GM20431 (cell line): ENCODE data around the gene WDR90.

Experiments used
- in situ Hi-C: fragments of 300-500 bp; cut with MseI, MboI; formaldehyde crosslinking; loops from one replicate; pipeline ENCODE4 v1.15.0; 2020; ENCODE audit warnings: low sequenced_read_pairs; ENCODE audit not compliant: unreplicated experiment

The WDR90 gene

GRCh38 chr16:674214-674881, 25.2 kb downstream of the WDR90 start:
- in situ Hi-C loops: no loop called here

- in situ Hi-C loops: no loop called here
These were observed 26.1 kb downstream of the WDR90 start, which contains the start of gene RHBDL1 for GRCh38 chr16:674968-675883. RHBDL1 (plus strand) TSS chr16:675671; CDS start chr16:675791, 120 bp downstream.

- in situ Hi-C loops: no loop called here
These were observed 26.9 kb downstream of the WDR90 start for GRCh38 chr16:675884-676564.

- in situ Hi-C loops: no loop called here
These were observed 27.4 kb downstream of the WDR90 start for GRCh38 chr16:676565-676902.

- in situ Hi-C loops: no loop called here
These were observed 27.7 kb downstream of the WDR90 start for GRCh38 chr16:676913-677312.

DNA sequence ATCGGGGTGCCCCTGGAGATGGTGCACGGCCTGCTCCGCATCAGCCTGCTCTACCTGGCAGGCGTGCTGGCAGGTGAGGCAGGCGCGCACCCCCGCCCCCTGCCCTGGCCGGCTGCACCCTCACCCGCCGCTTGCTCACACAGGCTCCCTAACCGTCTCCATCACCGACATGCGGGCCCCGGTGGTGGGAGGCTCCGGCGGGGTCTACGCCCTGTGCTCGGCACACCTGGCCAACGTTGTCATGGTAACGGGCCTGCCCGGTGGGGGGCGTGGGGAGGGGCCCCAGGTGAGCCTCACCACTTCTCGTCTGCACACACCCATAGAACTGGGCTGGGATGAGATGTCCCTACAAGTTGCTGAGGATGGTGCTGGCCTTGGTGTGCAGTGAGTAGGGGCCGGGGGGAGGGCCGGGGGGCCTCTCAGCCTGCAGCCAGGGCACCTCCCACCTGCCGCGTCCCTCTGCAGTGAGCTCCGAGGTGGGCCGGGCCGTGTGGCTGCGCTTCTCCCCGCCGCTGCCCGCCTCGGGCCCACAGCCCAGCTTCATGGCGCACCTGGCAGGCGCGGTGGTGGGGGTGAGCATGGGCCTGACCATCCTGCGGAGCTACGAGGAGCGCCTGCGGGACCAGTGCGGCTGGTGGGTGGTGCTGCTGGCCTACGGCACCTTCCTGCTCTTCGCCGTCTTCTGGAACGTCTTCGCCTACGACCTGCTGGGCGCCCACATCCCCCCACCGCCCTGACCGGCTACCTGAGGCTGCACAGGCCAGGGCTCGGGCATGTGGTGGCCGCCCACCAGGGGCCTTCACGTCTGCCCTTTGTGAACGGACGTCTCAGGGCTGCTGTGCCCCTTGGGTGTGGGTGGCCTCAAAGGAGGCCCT, 28.4 kb downstream of the WDR90 start:
- in situ Hi-C loops: no loop called here

DNA sequence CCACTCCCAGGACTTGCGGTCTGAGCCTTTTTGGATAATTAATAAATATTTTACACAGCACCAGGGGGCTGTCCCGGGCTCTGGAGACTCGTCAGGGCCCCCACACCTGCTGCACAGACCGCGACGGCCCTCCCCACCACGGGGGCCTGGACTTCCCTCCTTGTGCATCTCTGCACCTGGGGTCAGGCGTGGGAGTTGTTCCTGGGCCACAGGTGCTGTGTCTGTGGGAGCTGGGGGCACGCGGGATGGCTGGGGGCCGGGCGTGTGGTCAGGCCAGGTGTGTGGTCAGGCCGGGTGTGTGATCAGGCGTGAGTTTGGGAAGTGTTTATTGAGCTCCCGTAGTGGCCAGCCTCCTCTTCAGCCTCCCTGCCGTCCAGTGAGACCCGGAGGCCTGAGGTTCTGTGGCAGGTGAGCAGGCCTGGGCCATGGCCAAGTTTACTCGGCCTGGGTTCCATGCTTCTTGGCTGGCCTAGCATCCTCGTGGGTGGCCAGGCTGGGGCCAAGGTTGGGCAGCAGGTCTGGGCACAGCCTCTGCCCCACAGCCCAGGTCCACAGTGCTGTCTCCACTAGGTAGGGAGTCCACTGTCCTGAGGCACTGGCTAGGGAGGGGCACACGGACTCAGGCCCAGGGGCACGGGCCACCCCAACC, 29.2 kb downstream of the WDR90 start:
- in situ Hi-C loops: no loop called here

DNA sequence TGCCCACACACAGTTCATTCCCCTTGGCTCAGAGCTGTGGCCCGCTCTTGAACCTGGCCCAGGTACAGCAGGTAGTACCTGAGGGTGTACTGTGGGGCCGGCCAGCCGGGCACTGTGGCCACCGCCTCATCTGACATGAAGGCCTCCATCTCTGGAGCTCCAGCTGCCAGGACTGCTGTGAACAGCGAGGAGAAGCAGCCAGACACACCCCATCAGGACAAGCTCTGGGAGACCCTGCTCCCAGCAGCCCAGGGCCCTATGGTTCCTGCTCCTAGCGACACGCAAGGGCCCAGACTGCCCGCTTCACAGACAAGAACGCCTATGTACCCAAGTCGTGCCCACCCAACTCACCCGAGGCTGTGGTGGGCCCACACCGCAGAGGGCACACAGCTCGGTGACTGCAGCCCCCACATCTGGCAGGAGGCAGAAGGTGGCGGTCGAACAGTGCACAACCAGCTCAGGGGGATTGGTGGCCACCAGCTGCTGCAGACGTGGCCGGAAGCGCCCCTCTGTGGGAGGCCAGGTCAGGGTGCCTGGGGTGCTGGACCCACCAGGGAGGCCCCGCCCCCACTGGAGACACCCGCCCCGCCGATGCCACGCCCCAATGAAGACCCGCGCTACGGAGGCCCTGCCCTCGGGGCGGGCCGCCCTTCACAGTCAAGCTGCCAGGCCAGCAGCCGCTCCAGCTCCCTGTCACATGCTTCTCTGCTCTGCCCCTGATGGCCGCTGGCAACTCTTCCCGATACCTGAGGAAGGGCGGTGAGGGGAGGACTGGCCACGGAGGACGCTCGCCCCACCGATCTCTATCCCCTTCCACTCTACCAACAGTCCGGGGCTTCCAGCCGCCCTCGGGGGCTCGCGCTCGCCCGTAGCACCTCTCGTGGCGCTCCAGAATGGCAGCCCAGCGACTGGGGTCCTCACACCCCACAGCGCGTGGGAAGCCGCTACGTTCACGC, 30.0 kb downstream of the WDR90 start:
- in situ Hi-C loops: no loop called here

DNA sequence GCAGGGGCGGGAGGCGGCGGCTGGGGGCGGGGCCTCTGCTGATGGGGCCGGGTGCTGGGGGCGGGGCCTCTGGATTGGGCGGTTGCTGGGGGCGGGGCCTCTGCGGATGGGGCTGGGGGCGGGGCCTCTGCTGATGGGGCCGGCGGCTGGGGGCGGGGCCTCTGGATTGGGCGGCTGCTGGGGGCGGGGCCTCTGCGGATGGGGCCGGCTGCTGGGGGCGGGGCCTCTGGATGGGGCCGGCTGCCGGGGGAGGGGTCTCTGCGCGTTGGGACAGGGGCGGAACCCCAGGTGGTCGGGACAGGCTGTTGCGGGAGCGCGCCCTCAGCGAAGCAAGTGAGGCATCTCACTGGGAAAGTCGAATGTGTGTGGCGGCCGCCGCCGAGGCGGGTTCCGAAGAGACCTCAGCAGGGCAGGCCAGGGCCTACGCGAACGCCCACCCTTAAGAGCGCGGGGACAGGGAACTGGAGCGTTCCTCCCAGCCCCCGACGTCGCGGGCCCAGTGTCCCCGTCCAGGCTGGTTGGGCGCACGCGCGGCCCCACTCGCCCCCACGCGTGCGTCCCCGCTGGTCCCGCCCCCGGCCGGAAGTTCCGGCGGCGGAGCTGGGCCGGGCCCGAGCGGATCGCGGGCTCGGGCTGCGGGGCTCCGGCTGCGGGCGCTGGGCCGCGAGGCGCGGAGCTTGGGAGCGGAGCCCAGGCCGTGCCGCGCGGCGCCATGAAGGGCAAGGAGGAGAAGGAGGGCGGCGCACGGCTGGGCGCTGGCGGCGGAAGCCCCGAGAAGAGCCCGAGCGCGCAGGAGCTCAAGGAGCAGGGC, 30.9 kb downstream of the WDR90 start, which contains the start of gene STUB1:
Gene STUB1 (plus strand): TSS at position 597 of the 811 bp plus-strand sequence. CDS start 116 bp downstream, at position 713.
- in situ Hi-C loops: no loop called here

DNA sequence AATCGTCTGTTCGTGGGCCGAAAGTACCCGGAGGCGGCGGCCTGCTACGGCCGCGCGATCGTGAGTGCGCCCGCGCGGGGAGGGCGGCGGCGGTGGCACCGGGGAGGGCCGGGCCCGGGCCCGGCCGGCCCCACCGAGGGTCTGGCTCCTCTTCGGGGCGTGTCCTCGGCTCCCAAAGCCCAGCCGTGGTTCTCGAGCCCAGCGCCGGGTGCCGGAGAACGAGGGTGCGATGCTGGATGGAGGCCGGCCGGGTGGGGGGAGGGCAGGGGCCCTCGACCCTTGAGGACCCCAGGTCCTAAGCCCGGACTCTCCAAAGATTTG, 31.4 kb downstream of the WDR90 start:
- in situ Hi-C loops: no loop called here

- in situ Hi-C loops: no loop called here
These were observed 32.0 kb downstream of the WDR90 start for GRCh38 chr16:680967-681745.

DNA sequence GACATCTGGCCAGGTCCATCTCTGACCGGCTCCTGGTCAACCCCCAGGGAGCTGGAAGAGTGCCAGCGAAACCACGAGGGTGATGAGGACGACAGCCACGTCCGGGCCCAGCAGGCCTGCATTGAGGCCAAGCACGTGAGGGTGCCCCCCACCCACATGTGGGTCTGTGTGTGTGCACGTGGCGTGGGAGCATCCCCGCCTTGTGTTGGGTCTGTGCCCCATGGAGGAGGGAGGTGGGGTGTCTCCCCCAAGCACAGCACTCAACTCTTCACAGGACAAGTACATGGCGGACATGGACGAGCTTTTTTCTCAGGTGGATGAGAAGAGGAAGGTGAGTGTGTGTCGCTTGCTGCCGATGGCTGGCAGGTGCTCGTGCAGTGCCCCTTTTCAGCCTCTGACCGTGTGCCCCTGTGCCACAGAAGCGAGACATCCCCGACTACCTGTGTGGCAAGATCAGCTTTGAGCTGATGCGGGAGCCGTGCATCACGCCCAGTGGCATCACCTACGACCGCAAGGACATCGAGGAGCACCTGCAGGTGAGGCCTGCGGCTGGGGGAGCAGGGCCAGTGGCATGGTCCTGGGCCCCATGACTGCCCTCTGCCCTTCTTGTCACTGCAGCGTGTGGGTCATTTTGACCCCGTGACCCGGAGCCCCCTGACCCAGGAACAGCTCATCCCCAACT, 32.7 kb downstream of the WDR90 start:
- in situ Hi-C loops: no loop called here

DNA sequence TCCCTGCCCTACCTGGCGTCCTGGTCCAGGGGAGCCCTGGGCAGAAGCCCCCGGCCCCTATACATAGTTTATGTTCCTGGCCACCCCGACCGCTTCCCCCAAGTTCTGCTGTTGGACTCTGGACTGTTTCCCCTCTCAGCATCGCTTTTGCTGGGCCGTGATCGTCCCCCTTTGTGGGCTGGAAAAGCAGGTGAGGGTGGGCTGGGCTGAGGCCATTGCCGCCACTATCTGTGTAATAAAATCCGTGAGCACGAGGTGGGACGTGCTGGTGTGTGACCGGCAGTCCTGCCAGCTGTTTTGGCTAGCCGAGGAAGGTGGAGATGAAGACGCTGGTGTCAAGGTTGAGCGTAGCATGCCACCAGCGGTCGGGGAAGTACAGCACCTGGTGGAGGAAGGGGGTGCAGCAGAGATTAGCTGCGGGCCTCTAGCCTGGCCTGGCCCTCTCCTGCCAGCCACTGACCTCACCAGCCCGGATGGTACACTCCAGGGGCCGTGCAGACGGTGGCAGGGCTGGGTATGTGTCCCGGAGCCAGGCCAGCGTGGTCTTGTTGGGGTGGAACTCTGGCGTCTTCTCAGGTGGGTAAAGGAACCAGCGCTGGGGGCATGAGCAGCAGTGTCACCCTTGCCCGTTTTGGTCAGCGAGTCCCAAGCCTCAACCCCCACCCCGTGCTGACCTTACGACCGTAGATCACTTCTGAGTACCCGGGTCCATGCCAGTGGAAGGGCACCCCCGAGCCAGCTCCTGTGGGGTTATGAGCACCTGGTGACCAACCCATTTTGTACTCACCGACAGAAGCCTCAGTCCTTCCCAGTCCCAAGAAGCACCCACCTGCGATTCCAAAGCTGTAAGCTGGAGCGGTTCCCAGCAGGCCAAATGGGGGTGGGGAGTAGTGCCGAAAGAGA, 33.6 kb downstream of the WDR90 start:
- in situ Hi-C loops: no loop called here

DNA sequence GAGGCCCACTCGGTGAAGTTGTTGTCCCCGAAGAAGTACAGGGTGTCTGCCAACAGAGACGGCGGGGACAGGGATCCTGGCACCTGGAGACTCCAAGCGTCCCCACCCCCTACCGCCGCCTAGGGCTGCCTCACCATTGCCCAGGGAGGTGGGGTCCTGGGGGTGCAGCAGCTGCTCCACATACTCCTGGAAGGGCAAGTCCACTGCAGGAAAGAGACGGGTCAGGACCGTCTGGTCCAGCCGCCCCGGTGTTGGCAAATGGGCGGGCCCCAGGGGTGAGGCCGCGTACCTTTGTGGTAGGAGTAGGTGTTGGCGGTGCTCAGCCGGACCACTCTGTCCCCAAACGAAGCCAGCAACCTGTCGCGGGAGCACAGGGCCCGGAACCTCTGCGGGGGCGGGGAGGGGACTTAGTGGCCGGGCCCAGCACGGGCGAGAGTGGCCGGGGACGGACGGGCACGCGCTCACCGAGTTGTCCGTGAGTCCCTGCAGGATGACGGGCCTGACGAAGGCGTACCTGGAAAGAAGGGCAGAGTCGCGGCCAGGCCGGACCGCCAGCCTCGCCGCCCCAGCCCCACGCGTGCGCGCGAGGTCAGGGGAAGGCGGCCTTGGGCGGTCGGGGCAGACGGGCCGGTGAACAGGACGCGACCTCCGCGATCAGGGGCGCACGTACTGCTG, 34.4 kb downstream of the WDR90 start:
- in situ Hi-C loops: no loop called here
